NCI-H2196 treated with DMSO at 0.1 percent for 48 hours (cell line): ENCODE measurements around the gene LSM3.
A peak's percentile ranks its signal among the peaks of the same experiment; 100 is the strongest.

Experiments used
- DNase-seq: peaks from one replicate; lab custom pipeline; 2025; ENCODE audit not compliant: unreplicated experiment; lab: John Stamatoyannopoulos, UW

LSM3 gene

GRCh38 chr3:14178247-14179113 is at the start of gene LSM3, which contains the start of gene XPC:
Gene LSM3 (plus strand): TSS chr3:14178817. CDS start chr3:14178861, 44 bp downstream.
Gene XPC (minus strand): TSS chr3:14178601. CDS start chr3:14178568, 33 bp downstream.
- peak; percentile 76 for DNase-seq

DNA sequence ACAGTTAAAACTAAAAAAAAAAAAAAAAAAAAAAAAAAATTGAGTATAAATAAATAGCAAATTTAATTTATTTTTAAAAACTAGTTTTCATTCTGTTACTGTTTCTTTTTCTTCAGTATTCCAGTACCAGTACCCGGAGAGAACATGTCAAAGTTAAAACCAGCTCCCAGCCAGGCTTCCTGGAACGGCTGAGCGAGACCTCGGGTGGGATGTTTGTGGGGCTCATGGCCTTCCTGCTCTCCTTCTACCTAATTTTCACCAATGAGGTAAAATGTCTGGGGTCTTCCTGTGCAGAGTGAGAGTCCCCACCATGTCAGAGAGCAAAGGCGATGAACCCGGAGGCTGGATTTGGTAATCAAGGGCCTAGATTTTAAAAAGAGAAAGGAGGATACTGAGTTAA is 49.3 kb upstream of the LSM3 start:
- no peak for DNase-seq

DNA sequence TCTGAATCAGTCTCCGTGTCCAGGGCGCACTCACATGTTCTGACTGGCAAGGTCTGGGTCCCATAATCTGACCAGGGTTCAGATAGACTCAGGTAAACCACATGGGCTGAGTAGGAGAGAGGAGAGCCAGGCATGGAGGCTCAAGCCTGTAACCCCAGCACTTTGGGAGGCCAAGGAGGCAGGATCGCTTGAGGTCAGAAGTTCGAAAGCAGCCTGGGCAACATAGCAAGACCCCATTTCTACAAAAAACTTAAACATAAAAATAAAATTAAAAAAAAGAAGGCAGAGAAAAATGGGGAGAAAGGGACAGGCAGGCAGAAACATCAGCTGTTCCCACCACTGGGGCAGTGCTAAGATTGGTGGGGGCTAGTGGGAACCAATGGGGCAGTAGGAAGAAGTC is 48.4 kb upstream of the LSM3 start:
- no peak for DNase-seq

- no peak for DNase-seq
Measured at GRCh38 chr3:14130707-14131106, 47.9 kb upstream of the LSM3 start.

- DNase-seq, result no peak
Measured at GRCh38 chr3:14131134-14131533, 47.5 kb upstream of the LSM3 start.

- DNase-seq, result no peak
Measured at GRCh38 chr3:14132120-14132519, 46.5 kb upstream of the LSM3 start.

DNA sequence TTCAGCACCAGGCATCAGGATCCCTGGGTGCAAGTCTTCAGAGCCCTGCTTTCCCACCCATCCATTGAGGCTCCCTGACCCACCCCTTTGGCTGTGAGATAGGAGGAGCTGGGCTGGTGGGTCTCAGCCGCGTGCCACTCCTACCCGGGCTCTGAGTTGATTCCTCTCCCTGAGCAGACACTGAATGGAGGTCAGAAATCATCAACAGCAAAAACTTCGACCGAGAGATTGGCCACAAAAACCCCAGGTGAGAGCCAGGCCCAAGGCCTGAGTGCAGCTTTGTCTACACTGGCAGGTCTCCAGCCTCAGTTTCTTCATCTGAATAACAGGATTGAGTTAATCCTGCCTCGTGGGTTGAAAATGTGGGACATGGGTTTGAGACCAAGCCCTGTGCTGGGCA is 45.9 kb upstream of the LSM3 start:
- no peak for DNase-seq

DNA sequence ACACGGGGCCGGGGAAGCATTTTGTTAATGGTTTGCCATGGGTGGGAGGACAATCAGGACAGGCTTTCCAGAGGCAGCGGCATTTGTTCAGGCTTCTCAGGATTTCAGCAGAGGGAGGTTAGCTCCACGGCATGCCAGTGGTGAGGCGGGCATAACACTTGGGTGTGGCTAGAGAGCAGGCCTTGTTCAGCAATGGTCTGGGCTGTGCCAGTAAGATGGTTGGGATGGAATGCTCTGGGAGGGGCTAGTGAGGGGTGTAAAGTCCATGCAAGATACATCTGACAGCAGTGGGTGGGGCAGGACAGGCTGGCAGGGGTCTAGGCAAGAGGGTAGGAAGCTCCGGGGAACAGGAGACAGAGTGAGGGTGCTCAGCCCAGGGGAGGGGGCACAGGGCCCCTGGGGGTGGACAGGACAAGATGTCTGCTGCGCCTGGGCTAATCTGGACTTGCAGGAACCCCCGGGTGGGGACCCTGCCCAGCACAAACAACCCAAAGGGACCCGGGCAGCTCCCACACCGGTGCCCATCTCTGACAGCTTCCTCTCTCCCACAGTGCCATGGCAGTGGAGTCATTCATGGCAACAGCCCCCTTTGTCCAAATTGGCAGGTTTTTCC is 45.3 kb upstream of the LSM3 start:
- no peak for DNase-seq

- no peak for DNase-seq
Measured at GRCh38 chr3:14133876-14134275, 44.7 kb upstream of the LSM3 start.

- no peak for DNase-seq
Measured at GRCh38 chr3:14134291-14134690, 44.3 kb upstream of the LSM3 start.

DNA sequence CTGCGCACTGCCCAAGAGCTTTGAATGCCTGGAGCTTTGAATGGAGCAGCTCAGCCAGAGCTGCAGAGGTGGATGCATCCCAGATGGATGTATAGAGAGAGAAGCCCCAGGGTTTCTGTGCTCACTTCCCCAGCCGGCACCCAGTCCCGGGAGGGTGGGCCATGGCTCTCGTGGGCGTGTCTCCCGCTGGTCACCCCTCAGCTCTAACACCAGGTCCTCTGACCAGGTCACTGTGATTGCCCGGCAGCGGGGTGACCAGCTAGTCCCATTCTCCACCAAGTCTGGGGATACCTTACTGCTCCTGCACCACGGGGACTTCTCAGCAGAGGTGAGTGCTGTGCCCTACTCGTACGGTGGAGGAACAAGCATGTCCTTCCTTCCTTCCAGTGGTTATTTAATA is 43.0 kb upstream of the LSM3 start:
- no peak for DNase-seq

GRCh38 chr3:14137004-14137403 is 41.6 kb upstream of the LSM3 start:
- DNase-seq, result no peak

DNA sequence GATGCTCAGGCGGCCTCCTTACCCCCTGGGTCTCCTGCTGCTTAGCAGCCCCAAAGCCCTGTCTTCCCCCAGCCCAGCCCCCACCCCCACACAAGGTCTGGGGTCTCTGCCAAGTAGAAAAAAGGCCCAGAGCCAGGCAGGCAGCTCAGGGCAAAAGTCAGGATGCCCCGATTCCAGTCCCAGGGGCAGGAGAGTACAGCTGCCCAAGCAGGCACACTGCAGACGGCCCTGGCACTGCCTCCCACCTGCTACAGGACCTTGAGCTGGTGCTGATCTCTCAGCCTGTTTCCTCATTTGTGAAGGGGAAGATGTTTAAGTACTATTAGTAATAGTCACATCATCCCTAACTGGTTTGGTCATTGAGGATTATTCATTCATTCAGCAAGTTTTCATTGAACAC is 41.2 kb upstream of the LSM3 start:
- no peak for DNase-seq

GRCh38 chr3:14138109-14138877 is 40.3 kb upstream of the LSM3 start:
- DNase-seq, result no peak

DNA sequence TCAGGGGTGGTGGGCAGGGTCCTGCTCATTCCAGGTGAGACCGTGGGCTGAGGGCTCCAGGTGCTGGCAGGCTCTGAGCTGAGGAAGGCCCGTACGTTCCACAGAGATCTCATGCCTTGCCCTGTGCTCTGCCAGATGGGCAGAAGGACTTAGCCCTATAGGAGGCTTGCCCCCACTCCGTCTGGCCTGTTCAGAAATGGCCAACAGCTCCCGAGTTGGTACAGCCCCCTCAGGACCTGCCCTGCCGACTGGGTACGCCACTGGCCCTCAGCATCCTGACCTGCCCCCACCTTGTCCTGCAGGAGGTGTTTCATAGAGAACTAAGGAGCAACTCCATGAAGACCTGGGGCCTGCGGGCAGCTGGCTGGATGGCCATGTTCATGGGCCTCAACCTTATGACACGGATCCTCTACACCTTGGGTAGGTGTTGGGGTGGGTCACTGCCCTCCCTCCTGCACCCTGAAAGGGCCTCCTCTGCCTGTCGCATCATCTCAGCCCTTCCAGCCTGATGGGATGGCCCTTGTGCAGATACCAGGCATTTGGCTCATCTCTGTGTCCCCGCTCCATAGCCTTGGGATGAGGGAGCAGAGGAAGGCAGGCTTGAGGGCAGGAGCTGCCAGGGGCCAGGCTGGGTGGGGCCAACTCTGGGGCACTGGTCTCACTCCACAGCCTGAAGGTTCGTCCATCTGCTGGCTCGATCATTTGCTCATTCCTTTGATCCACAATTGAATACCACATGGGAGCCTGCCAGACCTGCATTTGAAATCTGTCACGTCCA is 39.5 kb upstream of the LSM3 start:
- DNase-seq, result no peak

- no peak for DNase-seq
Measured at GRCh38 chr3:14139771-14140170, 38.8 kb upstream of the LSM3 start.

DNA sequence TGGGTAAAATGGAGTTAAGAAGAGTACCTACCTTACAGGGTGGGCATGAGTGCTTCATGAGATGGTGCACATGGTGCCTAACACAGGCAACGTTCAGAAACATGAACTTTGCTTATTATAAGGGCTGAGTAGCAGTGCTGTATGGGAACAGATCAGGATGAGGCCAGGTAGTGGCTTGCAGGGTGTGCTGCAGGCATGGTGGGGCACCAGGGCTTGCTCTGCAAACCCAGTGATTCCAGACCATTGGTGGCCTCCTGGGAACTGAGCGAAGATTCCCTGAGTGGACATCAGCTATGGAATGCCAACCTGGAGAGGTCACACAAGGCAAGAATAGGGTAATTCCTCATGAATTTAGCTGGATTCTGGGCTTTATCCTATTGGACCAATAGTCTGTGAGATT is 37.9 kb upstream of the LSM3 start:
- no peak for DNase-seq

- DNase-seq, result no peak
Measured at GRCh38 chr3:14141144-14141543, 37.5 kb upstream of the LSM3 start.

- no peak for DNase-seq
Measured at GRCh38 chr3:14141602-14142341, 36.8 kb upstream of the LSM3 start.

DNA sequence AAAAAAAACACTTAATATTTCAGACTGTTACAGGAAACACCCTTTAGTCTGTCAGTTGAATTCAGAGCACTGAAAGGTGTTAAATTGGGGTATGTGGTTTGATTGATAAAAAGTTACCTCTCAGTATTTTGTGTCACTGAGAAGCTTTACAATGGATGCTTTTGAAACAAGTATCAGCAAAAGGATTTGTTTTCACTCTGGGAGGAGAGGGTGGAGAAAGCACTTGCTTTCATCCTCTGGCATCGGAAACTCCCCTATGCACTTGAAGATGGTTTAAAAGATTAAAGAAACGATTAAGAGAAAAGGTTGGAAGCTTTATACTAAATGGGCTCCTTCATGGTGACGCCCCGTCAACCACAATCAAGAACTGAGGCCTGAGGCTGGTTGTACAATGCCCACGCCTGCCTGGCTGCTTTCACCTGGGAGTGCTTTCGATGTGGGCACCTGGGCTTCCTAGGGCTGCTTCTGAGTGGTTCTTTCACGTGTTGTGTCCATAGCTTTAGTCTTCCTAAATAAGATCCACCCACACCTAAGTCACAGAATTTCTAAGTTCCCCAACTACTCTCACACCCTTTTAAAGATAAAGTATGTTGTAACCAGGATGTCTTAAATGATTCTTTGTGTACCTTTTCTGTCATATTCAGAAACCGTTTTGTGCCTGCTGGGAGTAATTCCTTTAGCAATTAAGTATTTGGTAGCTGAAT is 35.9 kb upstream of the LSM3 start:
- DNase-seq, result no peak
